K562 (cell line): ENCODE data around the gene FOXN3. TPM values are rescaled to one million over a fixed set of nuclear protein-coding genes. Genes with fewer than 3 reads are reported as not detected.

Experiments used
- ATAC-seq: fragments of 200-7000 bp; cut with Tn5 transposase; 3 replicates; pipeline ENCODE4 v1.9.1; 2020; ENCODE audit warnings: moderate library complexity
- BruUV-seq: library from RNA; stranded (reverse); fragments of 400-500 nt; replicated peaks from 2 replicates; lab custom pipeline; 2021; lab: Mats Ljungman, UMichigan
- CTCF ChIA-PET: fragments of 300-600 bp; formaldehyde crosslinking; extraction: SDS; loops from one replicate; lab custom pipeline; 2021; ENCODE audit warnings: low intra/inter-chr PET ratio; lab: Yijun Ruan, JAX
- POLR2A ChIA-PET: fragments of 300-600, 350-650 bp; sonication (Branson Sonifier 250); formaldehyde crosslinking; extraction: SDS; loops from one replicate; lab custom pipeline; 2021; ENCODE audit warnings: antibody characterized with exemption, inconsistent platforms; lab: Yijun Ruan, JAX
- DNase-seq, 4 experiments: peaks; one replicate each; pipeline versions ENCODE4 v3.0.0 to v3.0.0-alpha.2; 2011 to 2018; ENCODE audit warnings: low spot score in 3 of 4, mixed read lengths in 3 of 4; ENCODE audit errors: extremely low read depth in 1 of 4
- FAIRE-seq: peaks from 2 replicates; lab custom pipeline; 2011; peaks lifted over from hg19 to GRCh38; lab: Jason Lieb, UNC
- H2AFZ ChIP-seq: 2 replicates; pipeline ENCODE4 v1.6.0; 2011; ENCODE audit warnings: low read depth, low read length, control low read depth, inconsistent platforms
- H3K27ac ChIP-seq: fragments of 200-600 bp; 3 replicates; pipeline ENCODE4 v1.8.0; 2011; ENCODE audit warnings: low read depth, mild to moderate bottlenecking, control low read depth, inconsistent platforms, low read length, moderate library complexity, mixed read lengths; ENCODE audit errors: extremely low read depth
- H3K27me3 ChIP-seq, 2 experiments: fragments of 300-600 bp in 1 of 2; 2 replicates in 1 of 2; 3 replicates in 1 of 2; pipeline versions ENCODE4 v1.6.0 to v1.8.0; 2011; ENCODE audit warnings: inconsistent platforms in 2 of 2, low read length in 2 of 2, mild to moderate bottlenecking in 1 of 2, mixed read lengths in 1 of 2, moderate library complexity in 1 of 2; ENCODE audit not compliant: control insufficient read depth in 2 of 2, insufficient read depth in 2 of 2
- H3K36me3 ChIP-seq: fragments of 300-600 bp; 3 replicates; pipeline ENCODE4 v1.8.0; 2011; ENCODE audit warnings: mild to moderate bottlenecking, low read length, inconsistent platforms; ENCODE audit not compliant: control insufficient read depth, insufficient read depth
- H3K4me1 ChIP-seq, 2 experiments: fragments of 200-600 bp in 1 of 2; replicated peaks in 1 of 2; 2 replicates in 1 of 2; 3 replicates in 1 of 2; pipeline versions ENCODE4 v1.5.1 to v1.8.0; 2011; ENCODE audit warnings: inconsistent platforms in 2 of 2, low read length in 2 of 2, mild to moderate bottlenecking in 1 of 2, mixed read lengths in 1 of 2, moderate library complexity in 1 of 2; ENCODE audit not compliant: control insufficient read depth in 2 of 2, insufficient read depth in 2 of 2
- H3K4me2 ChIP-seq: 2 replicates; pipeline ENCODE4 v1.6.1; 2011; ENCODE audit warnings: low read length, control low read depth, inconsistent platforms, mixed read lengths; ENCODE audit not compliant: insufficient read depth
- H3K4me3 ChIP-seq: fragments of 200-600 bp; sonication (generic), shearing (Covaris generic); 2 replicates; pipeline ENCODE4 v1.5.1; 2016; ENCODE audit warnings: control low read depth, inconsistent platforms
- H3K79me2 ChIP-seq: fragments of 200-600 bp; 3 replicates; pipeline ENCODE4 v1.8.0; 2011; ENCODE audit warnings: low read length, inconsistent platforms; ENCODE audit not compliant: control insufficient read depth, insufficient read depth
- H3K9ac ChIP-seq, 2 experiments: 2 replicates each; pipeline versions ENCODE4 v1.6.0 to v1.6.1; 2011; ENCODE audit warnings: low read depth in 2 of 2, low read length in 2 of 2, control low read depth in 1 of 2, inconsistent platforms in 1 of 2, mild to moderate bottlenecking in 1 of 2, mixed read lengths in 1 of 2; ENCODE audit not compliant: insufficient read depth in 1 of 2
- H3K9me1 ChIP-seq: one replicate; pipeline ENCODE4 v1.6.0; 2011; ENCODE audit warnings: inconsistent platforms, mild to moderate bottlenecking, low read length, moderate library complexity; ENCODE audit not compliant: control insufficient read depth, insufficient read depth
- H3K9me3 ChIP-seq: replicated peaks from 2 replicates; pipeline ENCODE4 v1.5.1; 2011; ENCODE audit warnings: low read depth, low read length, inconsistent platforms; ENCODE audit not compliant: control insufficient read depth, insufficient read depth
- H4K20me1 ChIP-seq: replicated peaks from 2 replicates; pipeline ENCODE4 v1.6.1; 2011; ENCODE audit warnings: low read length, inconsistent platforms, mixed read lengths; ENCODE audit not compliant: control insufficient read depth, insufficient read depth
- C11orf30 ChIP-seq: fragments of 450-650 bp; IDR thresholded peaks from 2 replicates; pipeline ENCODE4 v1.6.1; 2016; ENCODE audit warnings: low read depth, mild to moderate bottlenecking
- HMGXB4 ChIP-seq: sonication (generic); formaldehyde crosslinking; IDR thresholded peaks from 2 replicates; pipeline ENCODE4 v1.8.1; 2023; ENCODE audit warnings: mild to moderate bottlenecking, missing genetic modification reagents
- MAFG ChIP-seq: fragments of 450-650 bp; conservative IDR thresholded peaks from 2 replicates; pipeline ENCODE4 v1.6.1; 2016; ENCODE audit warnings: missing genetic modification characterization, missing compliant biosample characterization
- NFE2 ChIP-seq: IDR thresholded peaks from 2 replicates; pipeline ENCODE4 v1.6.1; 2014; ENCODE audit warnings: antibody characterized with exemption, low read depth
- NFE2L1 ChIP-seq: fragments of 450-650 bp; IDR thresholded peaks from 2 replicates; pipeline ENCODE4 v1.6.1; 2016; ENCODE audit warnings: missing genetic modification characterization, low read depth, mild to moderate bottlenecking, missing compliant biosample characterization, moderate library complexity, borderline replicate concordance
- WGBS: fragments of 100-300 bp; shearing (Covaris generic); methylation state at CpG from one replicate; pipeline ENCODE4 v1.1.6; 2016; ENCODE audit warnings: low coverage, mixed read lengths; ENCODE audit not compliant: insufficient coverage; ENCODE audit errors: missing lambda C conversion rate; 5-methylcytosine and 5-hydroxymethylcytosine counted together
- in situ Hi-C: fragments of 300-500 bp; cut with MboI; formaldehyde crosslinking; loops from 4 replicates; pipeline ENCODE4 v1.15.0; 2018; ENCODE audit warnings: inconsistent platforms, mixed read lengths
- intact Hi-C: fragments of 100-400 bp; cut with micrococcal nuclease; formaldehyde crosslinking; loops from 2 replicates; pipeline ENCODE4 v1.14.2; 2022
- polyA plus RNA-seq, 8 experiments: library from polyadenylated mRNA; depleted of rRNA in 4 of 8; stranded (reverse) in 5 of 8; unstranded in 3 of 8; fragments of >200 nt; fragmentation: Nextera tagmentation in 2 of 8; fragmentation: Illumina TruSeq in 1 of 8; extraction: Ambion mirVana in 2 of 8; extraction: Trizol in 1 of 8; gene quantifications; 2 replicates each; pipeline versions ENCODE4 v1.2.1 to v1.2.3, GENCODE V29; 2011 to 2014; ENCODE audit warnings: inconsistent platforms in 1 of 8, missing spikeins in 1 of 8
- total RNA-seq, 7 experiments: library from RNA; depleted of rRNA in 6 of 7; stranded (reverse); fragments of >200 nt in 6 of 7; fragmentation: Illumina TruSeq in 2 of 7; extraction: Trizol in 2 of 7; gene quantifications; 2 replicates each; pipeline versions ENCODE4 v1.2.1 to v1.2.3, GENCODE V29; 2011 to 2021; ENCODE audit warnings: low replicate concordance in 1 of 7

The FOXN3 gene
- total and polyA plus RNA-seq, 9 of the 15 experiments (the other 6 are each of a cell fraction or from before 2014, with no cell fraction given) = 0.07 to 1.3 (median 0.40) TPM

- FAIRE-seq (no peak), DNase-seq (no peak), ATAC-seq (no peak)
- TF ChIP-seq C11orf30 (peak; percentile 28; the same call in 1 of the 2 replicates), MAFG (tag) (peak; percentile 74), NFE2 (peak; percentile 57), NFE2L1 (tag) (peak; percentile 42; the same call in 1 of the 2 replicates), HMGXB4 (CRISPR knock-in tag) (no peak)
- H3K27me3 ChIP-seq = peaks cover 0 to 11% of the 10 kb centered on the region in 2 experiments; a peak in 1 of 5 replicates
- 12% methylated on average over 11 of the region's 12 CpGs for WGBS
- H3K9me3 ChIP-seq = no peaks in the 10 kb centered on the region
- POLR2A ChIA-PET = no interaction called here
- H3K4me3 ChIP-seq = no peak overlapping the region
- no peaks in the 10 kb centered on the region for H3K79me2 ChIP-seq
- H3K9ac ChIP-seq = no peak overlapping the region
- no peak overlapping the region for H3K4me2 ChIP-seq
- no peaks in the 10 kb centered on the region for H3K4me1 ChIP-seq
- no peaks in the 10 kb centered on the region for H3K36me3 ChIP-seq
- BruUV-seq = no TSS peak
- H3K9me1 ChIP-seq = no peaks in the 10 kb centered on the region
- CTCF ChIA-PET = no interaction called here
- H3K27ac ChIP-seq = no peak overlapping the region
- in situ Hi-C loops = no loop called here
- H2AFZ ChIP-seq = no peak overlapping the region
- intact Hi-C loops = no loop called here
- no peaks in the 10 kb centered on the region for H4K20me1 ChIP-seq
These were observed 48.2 kb downstream of the FOXN3 start for GRCh38 chr14:89368490-89369477.
